ENCODE results near the gene FAM3D.

DNA sequence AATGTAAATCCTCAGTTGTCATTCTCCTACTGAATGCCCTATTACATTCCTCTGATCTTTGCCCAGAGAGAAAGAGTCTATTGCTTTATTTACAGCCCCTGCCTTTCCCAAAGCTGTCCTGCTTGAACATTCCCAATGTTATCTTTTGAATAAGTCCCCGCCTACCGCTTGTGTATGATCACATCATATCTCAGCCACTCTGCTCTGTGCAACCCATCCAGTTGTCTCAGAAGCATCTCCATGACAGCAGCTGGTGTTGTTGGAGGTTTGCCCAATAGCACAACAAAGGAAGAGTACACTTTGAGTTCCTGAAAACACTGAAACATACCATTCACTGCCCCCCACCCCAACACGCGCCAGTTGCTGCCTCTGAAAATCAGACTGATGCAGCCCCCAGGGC is 22.0 kb upstream of the FAM3D start:
- TF ChIP-seq POLR2AphosphoS5 (IDR thresholded peaks at IDR 0.05; ENCODE audit: low read depth) (no peak), CTCF (IDR thresholded peaks at IDR 0.05; ENCODE audit: insufficient read depth, low read length) (no peak)
- TF ChIP-seq, protein P1, sequence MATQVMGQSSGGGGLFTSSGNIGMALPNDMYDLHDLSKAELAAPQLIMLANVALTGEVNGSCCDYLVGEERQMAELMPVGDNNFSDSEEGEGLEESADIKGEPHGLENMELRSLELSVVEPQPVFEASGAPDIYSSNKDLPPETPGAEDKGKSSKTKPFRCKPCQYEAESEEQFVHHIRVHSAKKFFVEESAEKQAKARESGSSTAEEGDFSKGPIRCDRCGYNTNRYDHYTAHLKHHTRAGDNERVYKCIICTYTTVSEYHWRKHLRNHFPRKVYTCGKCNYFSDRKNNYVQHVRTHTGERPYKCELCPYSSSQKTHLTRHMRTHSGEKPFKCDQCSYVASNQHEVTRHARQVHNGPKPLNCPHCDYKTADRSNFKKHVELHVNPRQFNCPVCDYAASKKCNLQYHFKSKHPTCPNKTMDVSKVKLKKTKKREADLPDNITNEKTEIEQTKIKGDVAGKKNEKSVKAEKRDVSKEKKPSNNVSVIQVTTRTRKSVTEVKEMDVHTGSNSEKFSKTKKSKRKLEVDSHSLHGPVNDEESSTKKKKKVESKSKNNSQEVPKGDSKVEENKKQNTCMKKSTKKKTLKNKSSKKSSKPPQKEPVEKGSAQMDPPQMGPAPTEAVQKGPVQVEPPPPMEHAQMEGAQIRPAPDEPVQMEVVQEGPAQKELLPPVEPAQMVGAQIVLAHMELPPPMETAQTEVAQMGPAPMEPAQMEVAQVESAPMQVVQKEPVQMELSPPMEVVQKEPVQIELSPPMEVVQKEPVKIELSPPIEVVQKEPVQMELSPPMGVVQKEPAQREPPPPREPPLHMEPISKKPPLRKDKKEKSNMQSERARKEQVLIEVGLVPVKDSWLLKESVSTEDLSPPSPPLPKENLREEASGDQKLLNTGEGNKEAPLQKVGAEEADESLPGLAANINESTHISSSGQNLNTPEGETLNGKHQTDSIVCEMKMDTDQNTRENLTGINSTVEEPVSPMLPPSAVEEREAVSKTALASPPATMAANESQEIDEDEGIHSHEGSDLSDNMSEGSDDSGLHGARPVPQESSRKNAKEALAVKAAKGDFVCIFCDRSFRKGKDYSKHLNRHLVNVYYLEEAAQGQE (IDR thresholded peaks at IDR 0.05; ENCODE audit: insufficient replicate concordance, low read depth): no peak

All from HL-60 (cell line).